ENCODE measurements around the gene SKOR1. TPM values are rescaled to one million over a fixed set of nuclear protein-coding genes. Genes with fewer than 3 reads are reported as not detected.

SKOR1 gene
- total RNA-seq, 1 experiment from 2014 or later: 0.22 TPM

- no peak for TF ChIP-seq GRHL2 (CRISPR knock-in tag; IDR thresholded peaks at IDR 0.05; ENCODE audit: insufficient replicate concordance, severe bottlenecking)
- no peak for TF ChIP-seq MXD4 (CRISPR knock-in tag; IDR thresholded peaks at IDR 0.05; ENCODE audit: borderline replicate concordance)
- TF ChIP-seq IRF2 (CRISPR knock-in tag; IDR thresholded peaks at IDR 0.05; ENCODE audit: borderline replicate concordance, low read depth): no peak
- TF ChIP-seq JUN (CRISPR knock-in tag; IDR thresholded peaks at IDR 0.05): no peak
- no peak for TF ChIP-seq PREB (CRISPR knock-in tag; IDR thresholded peaks at IDR 0.05; ENCODE audit: borderline replicate concordance)
- TF ChIP-seq NFYB (CRISPR knock-in tag; conservative IDR thresholded peaks at IDR 0.05; ENCODE audit: low read depth): no peak
Observed at GRCh38 chr15:67776600-67776999, 48.7 kb upstream of the SKOR1 start (continued).

- ATAC-seq (no peak; the same call in 1 of the 2 replicates), DNase-seq (ENCODE audit: low spot score) (no peak)
- Mint-ChIP-seq H3K36me3 (no peaks in the 10 kb centered on the region), H3K4me3 (no peak overlapping the region), H3K27ac (no peak overlapping the region), H3K4me1 (peaks cover 54% of the 10 kb centered on the region), H3K27me3 (ENCODE audit: low read depth) (no peaks in the 10 kb centered on the region), H3K9me3 (no peaks in the 10 kb centered on the region)
- CTCF ChIA-PET: no interaction called here
- POLR2A ChIA-PET: no interaction called here
- TF ChIP-seq KAT7 (CRISPR knock-in tag; IDR thresholded peaks at IDR 0.05; ENCODE audit: borderline replicate concordance): no peak
- TF ChIP-seq JAZF1 (CRISPR knock-in tag; IDR thresholded peaks at IDR 0.05): no peak
- TF ChIP-seq ZSCAN18 (CRISPR knock-in tag; IDR thresholded peaks at IDR 0.05): no peak
- no peak for TF ChIP-seq SMAD3 (CRISPR knock-in tag; IDR thresholded peaks at IDR 0.05; ENCODE audit: borderline replicate concordance)
- no peak for TF ChIP-seq MLX (CRISPR knock-in tag; IDR thresholded peaks at IDR 0.05)
- TF ChIP-seq TCF7 (CRISPR knock-in tag; IDR thresholded peaks at IDR 0.05; ENCODE audit: low read depth): no peak
- TF ChIP-seq GABPB1 (CRISPR knock-in tag; IDR thresholded peaks at IDR 0.05): no peak
- TF ChIP-seq ZNF671 (CRISPR knock-in tag; IDR thresholded peaks at IDR 0.05): no peak
- TF ChIP-seq FOXP4 (CRISPR knock-in tag; IDR thresholded peaks at IDR 0.05): no peak
- no peak for TF ChIP-seq ZNF121 (CRISPR knock-in tag; IDR thresholded peaks at IDR 0.05)
- no peak for TF ChIP-seq JUN (CRISPR knock-in tag; IDR thresholded peaks at IDR 0.05)
- TF ChIP-seq ZNF232 (CRISPR knock-in tag; IDR thresholded peaks at IDR 0.05): no peak
- no peak for TF ChIP-seq ZBTB21 (CRISPR knock-in tag; IDR thresholded peaks at IDR 0.05; ENCODE audit: borderline replicate concordance)
- no peak for TF ChIP-seq AFF4 (CRISPR knock-in tag; IDR thresholded peaks at IDR 0.05; ENCODE audit: borderline replicate concordance)
- TF ChIP-seq ATF3 (CRISPR knock-in tag; conservative IDR thresholded peaks at IDR 0.05): no peak
- TF ChIP-seq ZNF425 (CRISPR knock-in tag; conservative IDR thresholded peaks at IDR 0.05): no peak
Observed at GRCh38 chr15:67777071-67777470, 48.2 kb upstream of the SKOR1 start.

Measured in WTC11 (cell line).